Body of pancreas (tissue), 4 donors: Measurements from ENCODE around the gene IL1A. TPM values are rescaled to one million over a fixed set of nuclear protein-coding genes. Genes with fewer than 3 reads are reported as not detected.

Source experiments
- ATAC-seq: fragments of 150-250 bp; one replicate; pipeline ENCODE4 v1.9.1; 2016
- DNase-seq, 4 donors: peaks; one replicate each; pipeline ENCODE4 v3.0.0-alpha.2; 2019
- H3K27ac ChIP-seq, 4 donors: fragments of 200-600 bp; sonication (generic); 1 replicate in 3 of 4; 2 replicates in 1 of 4; pipeline versions ENCODE4 v1.5.1 to v1.6.1; 2016 to 2019; ENCODE audit warnings: mild to moderate bottlenecking in 1 of 4, mixed read lengths in 1 of 4, moderate library complexity in 1 of 4
- H3K27me3 ChIP-seq, 2 donors: fragments of 200-600 bp; sonication (generic); one replicate each; pipeline ENCODE4 v1.6.0; 2016; ENCODE audit warnings: mild to moderate bottlenecking in 1 of 2
- H3K36me3 ChIP-seq, 2 donors: fragments of 200-600 bp; sonication (generic); replicated peaks in 1 of 2; 2 replicates each; pipeline ENCODE4 v1.5.1; 2016; ENCODE audit warnings: low read depth in 2 of 2; ENCODE audit not compliant: insufficient read depth in 1 of 2
- H3K4me1 ChIP-seq: fragments of 200-600 bp; sonication (generic); one replicate; pipeline ENCODE4 v1.6.0; 2016
- H3K4me3 ChIP-seq, 2 donors: fragments of 200-600 bp; sonication (generic); 1 replicate in 1 of 2; 2 replicates in 1 of 2; pipeline ENCODE4 v1.5.1; 2016 to 2019
- H3K9me3 ChIP-seq, 3 donors: fragments of 200-600 bp; sonication (generic); 1 replicate in 2 of 3; 2 replicates in 1 of 3; pipeline ENCODE4 v1.5.1; 2016
- POLR2A ChIP-seq, 3 donors: fragments of 450-650 bp; IDR thresholded peaks; one replicate each; pipeline ENCODE4 v1.6.1; 2016; ENCODE audit warnings: antibody characterized with exemption in 3 of 3, mild to moderate bottlenecking in 2 of 3
- WGBS, 2 donors: methylation state at CpG; one replicate each; pipeline ENCODE4 v1.1.5; 2017; 5-methylcytosine and 5-hydroxymethylcytosine counted together
- intact Hi-C: fragments of 100-400 bp; cut with DNase I; formaldehyde crosslinking; loops from one replicate; pipeline ENCODE4 v1.15.1; 2023
- total RNA-seq, 2 donors: library from RNA; depleted of rRNA; stranded (reverse); fragments of >200 nt; gene quantifications; one replicate each; pipeline ENCODE4 v1.1.0, GENCODE V29; 2016
- TF ChIP-seq, protein P1 (sequence below), 7 experiments: fragments of 450-650 bp in 4 of 7; fragments of 200-600 bp in 3 of 7; sonication (generic) in 3 of 7; IDR thresholded peaks; one replicate each; pipeline ENCODE4 v1.5.1; 2016 to 2019; ENCODE audit warnings: antibody characterized with exemption in 7 of 7

The IL1A gene
- total RNA-seq, 2 donors from 2014 or later, result not detected

DNA sequence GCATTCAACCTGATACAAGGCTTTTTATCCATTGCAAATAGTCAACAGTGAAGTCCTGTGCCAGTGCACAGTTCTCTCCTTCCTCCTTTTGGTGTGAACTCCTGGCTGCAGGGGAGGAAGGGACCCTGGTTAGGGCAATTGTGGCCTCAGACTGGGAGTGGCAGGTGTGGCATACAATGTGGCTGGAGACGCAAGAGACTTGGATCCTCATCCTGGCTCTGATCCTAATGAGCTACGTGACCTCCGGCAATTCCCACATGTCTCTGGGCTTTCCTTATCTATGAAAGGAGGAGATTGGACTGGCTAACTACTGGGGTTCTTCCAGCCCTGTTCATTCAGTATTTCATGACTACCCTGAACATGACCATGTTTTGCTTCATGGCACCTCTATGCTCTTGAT, 10.5 kb upstream of the IL1A start:
- Histone ChIP-seq H3K27ac (peak overlapping the region in 3 of 4 donors; percentile 41 to 73 (median 48)), H3K36me3 (no peaks in the 10 kb centered on the region), H3K27me3 (no peaks in the 10 kb centered on the region), H3K4me3 (no peak overlapping the region), H3K4me1 (peaks cover 5% of the 10 kb centered on the region), H3K9me3 (no peaks in the 10 kb centered on the region)
- no peak for TF ChIP-seq POLR2A (IDR thresholded peaks at IDR 0.05)
- TF ChIP-seq, protein P1, sequence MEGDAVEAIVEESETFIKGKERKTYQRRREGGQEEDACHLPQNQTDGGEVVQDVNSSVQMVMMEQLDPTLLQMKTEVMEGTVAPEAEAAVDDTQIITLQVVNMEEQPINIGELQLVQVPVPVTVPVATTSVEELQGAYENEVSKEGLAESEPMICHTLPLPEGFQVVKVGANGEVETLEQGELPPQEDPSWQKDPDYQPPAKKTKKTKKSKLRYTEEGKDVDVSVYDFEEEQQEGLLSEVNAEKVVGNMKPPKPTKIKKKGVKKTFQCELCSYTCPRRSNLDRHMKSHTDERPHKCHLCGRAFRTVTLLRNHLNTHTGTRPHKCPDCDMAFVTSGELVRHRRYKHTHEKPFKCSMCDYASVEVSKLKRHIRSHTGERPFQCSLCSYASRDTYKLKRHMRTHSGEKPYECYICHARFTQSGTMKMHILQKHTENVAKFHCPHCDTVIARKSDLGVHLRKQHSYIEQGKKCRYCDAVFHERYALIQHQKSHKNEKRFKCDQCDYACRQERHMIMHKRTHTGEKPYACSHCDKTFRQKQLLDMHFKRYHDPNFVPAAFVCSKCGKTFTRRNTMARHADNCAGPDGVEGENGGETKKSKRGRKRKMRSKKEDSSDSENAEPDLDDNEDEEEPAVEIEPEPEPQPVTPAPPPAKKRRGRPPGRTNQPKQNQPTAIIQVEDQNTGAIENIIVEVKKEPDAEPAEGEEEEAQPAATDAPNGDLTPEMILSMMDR (IDR thresholded peaks at IDR 0.05), result no peak
- intact Hi-C loops, result no loop called here
- DNase-seq (peak in 1 of 4 donors; percentile 14), ATAC-seq (no peak)
- 18 to 40% methylated on average over 1 to 3 of the region's 3 CpGs for WGBS, 2 donors

DNA sequence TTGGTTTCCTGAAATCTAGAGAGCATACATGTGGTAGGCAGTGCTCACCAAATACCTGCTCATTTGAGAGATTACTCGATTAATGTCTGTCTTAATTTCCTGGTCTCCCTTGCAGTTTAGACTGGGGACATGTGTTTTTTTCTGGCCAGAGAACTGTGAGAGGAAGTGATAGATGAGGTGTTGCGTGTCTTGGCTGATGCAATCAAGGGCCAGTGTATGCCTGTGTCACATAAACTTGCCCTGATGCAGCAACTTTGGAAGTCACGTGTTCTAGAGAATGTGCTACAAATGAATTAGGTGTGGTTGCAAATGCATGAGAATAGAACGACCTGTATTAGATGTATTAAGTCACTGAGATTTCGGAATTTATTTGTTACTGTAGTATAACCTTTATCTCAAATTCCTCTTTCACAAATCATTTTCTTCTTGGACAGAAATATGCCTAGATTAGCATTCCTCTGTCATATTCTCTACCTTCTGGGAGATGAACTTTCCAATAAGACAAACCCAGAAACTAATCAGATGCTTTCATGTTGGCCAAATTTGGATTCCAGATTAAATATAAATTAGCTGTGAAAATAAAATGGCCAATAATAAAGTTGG, 9.9 kb upstream of the IL1A start:
- 29 to 57% methylated on average over 5 of the region's 5 CpGs for WGBS, 2 donors
- H3K27ac ChIP-seq, result peak overlapping the region in 2 of 4 donors; percentile 48 to 73

DNA sequence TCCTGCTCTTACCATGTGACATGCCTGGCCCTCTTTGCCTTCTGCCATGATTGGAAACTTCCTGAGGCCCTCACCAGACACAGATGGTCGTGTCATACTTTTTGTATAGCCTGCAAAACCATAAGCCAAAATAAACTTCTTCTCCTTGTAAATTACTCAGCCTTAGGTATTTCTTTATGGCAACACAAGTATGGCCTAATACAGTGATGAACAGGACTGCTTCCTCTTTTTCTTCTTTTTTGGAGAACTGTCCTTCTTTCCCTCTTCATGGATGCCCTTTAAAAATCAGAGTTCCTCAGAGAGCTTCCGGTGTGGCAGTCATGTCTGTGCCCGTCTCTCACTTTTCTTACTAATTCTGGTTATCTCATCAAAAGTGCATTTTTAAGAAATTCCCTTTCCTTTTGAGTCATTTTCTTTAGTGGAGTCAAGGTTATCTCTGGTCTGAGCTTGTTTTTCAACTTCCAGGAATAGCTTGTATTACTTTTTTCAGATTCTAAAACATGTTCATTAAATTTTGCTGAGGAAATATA, 9.2 kb upstream of the IL1A start:
- no peak for DNase-seq
- H3K9me3 ChIP-seq, result no peaks in the 10 kb centered on the region
- ATAC-seq, result no peak
- TF ChIP-seq, protein P1 (IDR thresholded peaks at IDR 0.05), result no peak
- no peak for TF ChIP-seq POLR2A (IDR thresholded peaks at IDR 0.05)
- intact Hi-C loops, result no loop called here
- H3K4me3 ChIP-seq, result no peak overlapping the region
- H3K36me3 ChIP-seq, result no peaks in the 10 kb centered on the region
- peak overlapping the region in 2 of 4 donors; percentile 10 to 73 for H3K27ac ChIP-seq
- no peaks in the 10 kb centered on the region for H3K27me3 ChIP-seq
- 63 to 78% methylated on average over 3 of the region's 3 CpGs for WGBS, 2 donors
- peaks cover 5% of the 10 kb centered on the region for H3K4me1 ChIP-seq

More for the DNA sequence above, 9.9 kb upstream of the IL1A start:
- Histone ChIP-seq H3K27me3 (no peaks in the 10 kb centered on the region), H3K4me1 (peaks cover 5% of the 10 kb centered on the region), H3K36me3 (no peaks in the 10 kb centered on the region), H3K9me3 (no peaks in the 10 kb centered on the region), H3K4me3 (no peak overlapping the region)
- DNase-seq, result peak; percentile 20 to 80 (median 56)
- TF ChIP-seq POLR2A (IDR thresholded peaks at IDR 0.05), result no peak
- TF ChIP-seq, protein P1 (IDR thresholded peaks at IDR 0.05), result no peak
- peak; percentile 81 for ATAC-seq
- intact Hi-C loops, result no loop called here

DNA sequence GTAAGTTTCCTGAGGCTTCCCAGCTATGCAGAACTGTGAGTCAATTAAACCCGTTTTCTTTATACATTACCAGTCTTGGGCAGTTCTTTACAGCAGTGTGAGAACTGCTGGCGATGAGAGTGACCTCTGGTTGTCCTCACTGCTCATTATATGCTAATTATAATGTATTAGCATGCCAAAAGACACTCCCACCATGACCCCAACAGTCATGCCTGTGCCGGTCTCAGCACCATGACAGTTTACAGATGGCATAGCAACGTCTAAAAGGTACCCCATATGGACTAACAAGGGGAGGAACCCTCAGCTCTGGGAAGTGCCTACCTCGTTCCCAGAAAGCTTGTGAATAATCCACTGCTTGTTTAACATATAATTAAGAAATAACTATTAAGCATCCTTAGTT, 8.1 kb upstream of the IL1A start:
- Histone ChIP-seq H3K27ac (no peak overlapping the region), H3K4me1 (peaks cover 5% of the 10 kb centered on the region), H3K4me3 (no peak overlapping the region), H3K9me3 (no peaks in the 10 kb centered on the region), H3K36me3 (no peaks in the 10 kb centered on the region), H3K27me3 (no peaks in the 10 kb centered on the region)
- WGBS, 2 donors, result 76 to 91% methylated on average over 5 of the region's 5 CpGs
- no peak for TF ChIP-seq POLR2A (IDR thresholded peaks at IDR 0.05)
- TF ChIP-seq, protein P1 (IDR thresholded peaks at IDR 0.05), result no peak
- no peak for ATAC-seq
- intact Hi-C loops, result no loop called here
- no peak for DNase-seq
